Measurements from ENCODE around the gene ZNF804B. TPM values are rescaled to one million over a fixed set of nuclear protein-coding genes. Genes with fewer than 3 reads are reported as not detected.

ZNF804B gene
- total RNA-seq, 1 donor from 2014 or later: not detected

DNA sequence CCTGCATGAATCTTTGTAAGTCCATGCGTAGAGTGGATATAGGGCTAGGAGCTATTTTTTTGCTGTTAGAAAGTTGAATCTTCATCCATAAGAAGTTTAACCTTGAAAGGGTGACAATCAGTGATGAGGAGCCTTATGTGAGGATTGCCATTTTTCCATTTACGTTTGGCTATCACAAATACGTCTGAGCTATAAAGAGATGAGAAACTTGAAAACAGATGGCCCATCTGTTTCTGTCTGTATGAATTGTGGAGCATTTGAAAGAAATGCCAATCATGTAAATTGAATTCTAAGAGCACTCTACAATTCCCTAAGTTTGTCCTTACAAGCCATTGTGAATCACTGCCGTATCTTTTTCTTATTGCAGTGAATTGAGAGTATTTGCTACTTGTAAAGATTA is 205.9 kb downstream of the ZNF804B start:
- no peaks in the 10 kb centered on the region for H3K36me3 Mint-ChIP-seq (ENCODE audit: low read depth, unreplicated experiment)
- no peaks in the 10 kb centered on the region for H3K4me1 Mint-ChIP-seq (ENCODE audit: unreplicated experiment)
- no peaks in the 10 kb centered on the region for H3K27me3 Mint-ChIP-seq (ENCODE audit: unreplicated experiment)
- TF ChIP-seq, protein P1, sequence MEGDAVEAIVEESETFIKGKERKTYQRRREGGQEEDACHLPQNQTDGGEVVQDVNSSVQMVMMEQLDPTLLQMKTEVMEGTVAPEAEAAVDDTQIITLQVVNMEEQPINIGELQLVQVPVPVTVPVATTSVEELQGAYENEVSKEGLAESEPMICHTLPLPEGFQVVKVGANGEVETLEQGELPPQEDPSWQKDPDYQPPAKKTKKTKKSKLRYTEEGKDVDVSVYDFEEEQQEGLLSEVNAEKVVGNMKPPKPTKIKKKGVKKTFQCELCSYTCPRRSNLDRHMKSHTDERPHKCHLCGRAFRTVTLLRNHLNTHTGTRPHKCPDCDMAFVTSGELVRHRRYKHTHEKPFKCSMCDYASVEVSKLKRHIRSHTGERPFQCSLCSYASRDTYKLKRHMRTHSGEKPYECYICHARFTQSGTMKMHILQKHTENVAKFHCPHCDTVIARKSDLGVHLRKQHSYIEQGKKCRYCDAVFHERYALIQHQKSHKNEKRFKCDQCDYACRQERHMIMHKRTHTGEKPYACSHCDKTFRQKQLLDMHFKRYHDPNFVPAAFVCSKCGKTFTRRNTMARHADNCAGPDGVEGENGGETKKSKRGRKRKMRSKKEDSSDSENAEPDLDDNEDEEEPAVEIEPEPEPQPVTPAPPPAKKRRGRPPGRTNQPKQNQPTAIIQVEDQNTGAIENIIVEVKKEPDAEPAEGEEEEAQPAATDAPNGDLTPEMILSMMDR (IDR thresholded peaks at IDR 0.05; ENCODE audit: unreplicated experiment): no peak
- DNase-seq (ENCODE audit: low spot score): no peak
- no peaks in the 10 kb centered on the region for H3K9me3 Mint-ChIP-seq (ENCODE audit: unreplicated experiment)
- H3K27ac Mint-ChIP-seq (ENCODE audit: unreplicated experiment): no peak overlapping the region
- H3K4me3 Mint-ChIP-seq (ENCODE audit: unreplicated experiment): no peak overlapping the region

DNA sequence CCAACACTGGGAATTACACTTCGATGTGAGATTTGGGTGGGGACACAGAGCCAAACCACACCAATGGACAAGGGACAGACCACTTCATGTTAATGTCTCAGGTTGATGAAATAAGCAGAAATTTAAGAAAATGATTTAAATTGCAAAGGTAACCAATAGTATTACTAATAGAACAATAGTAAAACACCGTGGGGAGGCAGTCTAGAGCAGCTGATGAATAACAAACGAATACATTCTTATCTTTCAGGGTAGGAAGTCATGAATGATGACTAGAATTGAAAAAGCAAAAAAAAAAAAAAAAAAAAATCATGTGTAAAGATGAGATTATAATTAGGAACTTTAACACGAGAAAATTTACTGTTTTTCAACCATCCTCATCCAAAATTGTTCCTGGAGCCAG is 207.9 kb downstream of the ZNF804B start:
- TF ChIP-seq, protein P1 (IDR thresholded peaks at IDR 0.05; ENCODE audit: unreplicated experiment): no peak
- no peaks in the 10 kb centered on the region for H3K4me1 Mint-ChIP-seq (ENCODE audit: unreplicated experiment)
- H3K27ac Mint-ChIP-seq (ENCODE audit: unreplicated experiment): no peak overlapping the region
- no peaks in the 10 kb centered on the region for H3K9me3 Mint-ChIP-seq (ENCODE audit: unreplicated experiment)
- no peaks in the 10 kb centered on the region for H3K27me3 Mint-ChIP-seq (ENCODE audit: unreplicated experiment)
- DNase-seq (ENCODE audit: low spot score): no peak
- no peak overlapping the region for H3K4me3 Mint-ChIP-seq (ENCODE audit: unreplicated experiment)
- H3K36me3 Mint-ChIP-seq (ENCODE audit: low read depth, unreplicated experiment): no peaks in the 10 kb centered on the region

DNA sequence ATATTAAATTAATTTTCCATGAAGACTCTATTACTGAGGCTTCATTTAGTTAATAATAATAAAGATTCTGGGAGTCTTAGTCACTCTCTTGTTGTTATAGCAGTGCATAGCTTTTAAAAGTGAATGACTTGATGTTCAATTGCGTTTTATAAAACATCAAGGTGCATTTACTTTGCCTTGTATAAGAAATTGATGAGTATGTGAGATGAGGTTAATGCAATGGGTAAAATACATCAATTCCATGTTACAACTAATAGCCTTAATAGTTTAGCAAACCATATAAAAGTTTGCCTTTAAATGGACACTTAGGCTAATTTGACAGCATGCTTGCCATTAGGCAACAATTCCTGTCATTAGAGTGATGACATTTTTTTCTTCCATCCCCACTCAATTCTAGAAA is 209.7 kb downstream of the ZNF804B start:
- Mint-ChIP-seq H3K36me3 (ENCODE audit: low read depth, unreplicated experiment) (no peaks in the 10 kb centered on the region), H3K4me3 (ENCODE audit: unreplicated experiment) (no peak overlapping the region), H3K27me3 (ENCODE audit: unreplicated experiment) (no peaks in the 10 kb centered on the region), H3K27ac (ENCODE audit: unreplicated experiment) (no peak overlapping the region), H3K9me3 (ENCODE audit: unreplicated experiment) (no peaks in the 10 kb centered on the region), H3K4me1 (ENCODE audit: unreplicated experiment) (no peaks in the 10 kb centered on the region)
- DNase-seq (ENCODE audit: low spot score): no peak
- TF ChIP-seq, protein P1 (IDR thresholded peaks at IDR 0.05; ENCODE audit: unreplicated experiment): no peak

DNA sequence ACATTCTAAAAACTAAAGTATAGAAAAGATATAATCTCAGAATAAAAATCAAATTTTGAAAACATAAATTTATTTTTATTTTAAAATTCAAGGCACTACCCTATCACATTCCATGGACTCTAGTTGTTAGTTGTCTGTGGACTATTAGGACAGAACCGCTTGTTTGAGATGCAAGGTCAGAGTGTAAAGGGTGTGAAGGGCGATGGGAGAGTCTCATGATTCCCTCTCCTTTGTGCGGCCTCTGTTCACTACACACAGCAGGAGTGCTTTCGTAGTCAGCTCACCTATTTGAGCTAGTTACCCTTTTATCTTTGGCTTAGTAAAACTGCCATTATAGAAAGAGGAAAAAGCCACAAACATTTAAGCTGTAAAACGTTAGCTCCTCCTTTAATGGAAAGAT is 225.8 kb downstream of the ZNF804B start:
- Mint-ChIP-seq H3K36me3 (ENCODE audit: low read depth, unreplicated experiment) (no peaks in the 10 kb centered on the region), H3K27ac (ENCODE audit: unreplicated experiment) (no peak overlapping the region), H3K4me1 (ENCODE audit: unreplicated experiment) (no peaks in the 10 kb centered on the region), H3K9me3 (ENCODE audit: unreplicated experiment) (no peaks in the 10 kb centered on the region), H3K4me3 (ENCODE audit: unreplicated experiment) (no peak overlapping the region), H3K27me3 (ENCODE audit: unreplicated experiment) (no peaks in the 10 kb centered on the region)
- no peak for DNase-seq (ENCODE audit: low spot score)
- TF ChIP-seq, protein P1 (IDR thresholded peaks at IDR 0.05; ENCODE audit: unreplicated experiment): no peak

DNA sequence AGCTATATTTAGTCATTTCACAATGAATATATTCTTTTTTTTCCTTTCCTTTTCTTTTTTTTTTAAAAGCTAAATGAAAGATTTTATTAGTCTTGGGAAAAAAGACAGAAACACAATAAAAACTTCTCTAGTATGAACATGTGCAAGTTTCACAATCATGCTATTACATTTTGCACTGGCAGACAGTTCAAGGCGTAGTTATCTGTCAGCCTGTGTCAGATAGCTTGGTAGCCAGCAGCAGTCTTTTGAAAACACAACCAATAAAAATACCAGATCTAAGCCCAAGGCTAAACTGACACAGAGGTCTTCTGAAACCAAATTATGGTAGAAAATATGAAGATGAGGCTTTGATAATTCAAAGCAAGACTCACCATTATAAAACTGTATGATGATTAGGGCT is 241.8 kb downstream of the ZNF804B start:
- H3K27ac Mint-ChIP-seq (ENCODE audit: unreplicated experiment): no peak overlapping the region
- no peaks in the 10 kb centered on the region for H3K36me3 Mint-ChIP-seq (ENCODE audit: low read depth, unreplicated experiment)
- H3K4me1 Mint-ChIP-seq (ENCODE audit: unreplicated experiment): no peaks in the 10 kb centered on the region
- no peak for DNase-seq (ENCODE audit: low spot score)
- no peaks in the 10 kb centered on the region for H3K27me3 Mint-ChIP-seq (ENCODE audit: unreplicated experiment)
- no peaks in the 10 kb centered on the region for H3K9me3 Mint-ChIP-seq (ENCODE audit: unreplicated experiment)
- TF ChIP-seq, protein P1 (IDR thresholded peaks at IDR 0.05; ENCODE audit: unreplicated experiment): no peak
- H3K4me3 Mint-ChIP-seq (ENCODE audit: unreplicated experiment): no peak overlapping the region
